K562 (cell line): ENCODE measurements around the gene ADGRE1. TPM values are rescaled to one million over a fixed set of nuclear protein-coding genes. Genes with fewer than 3 reads are reported as not detected.

Experiments
- ATAC-seq: fragments of 200-7000 bp; cut with Tn5 transposase; 3 replicates; pipeline ENCODE4 v1.9.1; 2020; ENCODE audit warnings: moderate library complexity
- BruUV-seq: library from RNA; stranded (reverse); fragments of 400-500 nt; replicated peaks from 2 replicates; lab custom pipeline; 2021; lab: Mats Ljungman, UMichigan
- CTCF ChIA-PET: fragments of 300-600 bp; formaldehyde crosslinking; extraction: SDS; loops from one replicate; lab custom pipeline; 2021; ENCODE audit warnings: low intra/inter-chr PET ratio; lab: Yijun Ruan, JAX
- POLR2A ChIA-PET: fragments of 300-600, 350-650 bp; sonication (Branson Sonifier 250); formaldehyde crosslinking; extraction: SDS; loops from one replicate; lab custom pipeline; 2021; ENCODE audit warnings: antibody characterized with exemption, inconsistent platforms; lab: Yijun Ruan, JAX
- DNase-seq, 4 experiments: peaks; one replicate each; pipeline versions ENCODE4 v3.0.0 to v3.0.0-alpha.2; 2011 to 2018; ENCODE audit warnings: low spot score in 3 of 4, mixed read lengths in 3 of 4; ENCODE audit errors: extremely low read depth in 1 of 4
- FAIRE-seq: peaks from 2 replicates; lab custom pipeline; 2011; peaks lifted over from hg19 to GRCh38; lab: Jason Lieb, UNC
- H2AFZ ChIP-seq: 2 replicates; pipeline ENCODE4 v1.6.0; 2011; ENCODE audit warnings: low read depth, low read length, control low read depth, inconsistent platforms
- H3K27ac ChIP-seq: fragments of 200-600 bp; 3 replicates; pipeline ENCODE4 v1.8.0; 2011; ENCODE audit warnings: low read depth, mild to moderate bottlenecking, control low read depth, inconsistent platforms, low read length, moderate library complexity, mixed read lengths; ENCODE audit errors: extremely low read depth
- H3K27me3 ChIP-seq, 2 experiments: fragments of 300-600 bp in 1 of 2; 2 replicates in 1 of 2; 3 replicates in 1 of 2; pipeline versions ENCODE4 v1.6.0 to v1.8.0; 2011; ENCODE audit warnings: inconsistent platforms in 2 of 2, low read length in 2 of 2, mild to moderate bottlenecking in 1 of 2, mixed read lengths in 1 of 2, moderate library complexity in 1 of 2; ENCODE audit not compliant: control insufficient read depth in 2 of 2, insufficient read depth in 2 of 2
- H3K36me3 ChIP-seq: fragments of 300-600 bp; 3 replicates; pipeline ENCODE4 v1.8.0; 2011; ENCODE audit warnings: mild to moderate bottlenecking, low read length, inconsistent platforms; ENCODE audit not compliant: control insufficient read depth, insufficient read depth
- H3K4me1 ChIP-seq, 2 experiments: fragments of 200-600 bp in 1 of 2; replicated peaks in 1 of 2; 2 replicates in 1 of 2; 3 replicates in 1 of 2; pipeline versions ENCODE4 v1.5.1 to v1.8.0; 2011; ENCODE audit warnings: inconsistent platforms in 2 of 2, low read length in 2 of 2, mild to moderate bottlenecking in 1 of 2, mixed read lengths in 1 of 2, moderate library complexity in 1 of 2; ENCODE audit not compliant: control insufficient read depth in 2 of 2, insufficient read depth in 2 of 2
- H3K4me2 ChIP-seq: 2 replicates; pipeline ENCODE4 v1.6.1; 2011; ENCODE audit warnings: low read length, control low read depth, inconsistent platforms, mixed read lengths; ENCODE audit not compliant: insufficient read depth
- H3K4me3 ChIP-seq: fragments of 200-600 bp; sonication (generic), shearing (Covaris generic); 2 replicates; pipeline ENCODE4 v1.5.1; 2016; ENCODE audit warnings: control low read depth, inconsistent platforms
- H3K79me2 ChIP-seq: fragments of 200-600 bp; 3 replicates; pipeline ENCODE4 v1.8.0; 2011; ENCODE audit warnings: low read length, inconsistent platforms; ENCODE audit not compliant: control insufficient read depth, insufficient read depth
- H3K9ac ChIP-seq, 2 experiments: 2 replicates each; pipeline versions ENCODE4 v1.6.0 to v1.6.1; 2011; ENCODE audit warnings: low read depth in 2 of 2, low read length in 2 of 2, control low read depth in 1 of 2, inconsistent platforms in 1 of 2, mild to moderate bottlenecking in 1 of 2, mixed read lengths in 1 of 2; ENCODE audit not compliant: insufficient read depth in 1 of 2
- H3K9me1 ChIP-seq: one replicate; pipeline ENCODE4 v1.6.0; 2011; ENCODE audit warnings: inconsistent platforms, mild to moderate bottlenecking, low read length, moderate library complexity; ENCODE audit not compliant: control insufficient read depth, insufficient read depth
- H3K9me3 ChIP-seq: replicated peaks from 2 replicates; pipeline ENCODE4 v1.5.1; 2011; ENCODE audit warnings: low read depth, low read length, inconsistent platforms; ENCODE audit not compliant: control insufficient read depth, insufficient read depth
- H4K20me1 ChIP-seq: replicated peaks from 2 replicates; pipeline ENCODE4 v1.6.1; 2011; ENCODE audit warnings: low read length, inconsistent platforms, mixed read lengths; ENCODE audit not compliant: control insufficient read depth, insufficient read depth
- CBX3 ChIP-seq, 2 experiments: IDR thresholded peaks; 1 replicate in 1 of 2; 2 replicates in 1 of 2; pipeline ENCODE4 v1.6.1; 2012; ENCODE audit warnings: inconsistent platforms in 2 of 2, low read length in 2 of 2, borderline replicate concordance in 1 of 2, control low read depth in 1 of 2
- KDM1A ChIP-seq, 2 experiments: fragments of 450-650 bp; IDR thresholded peaks; 2 replicates each; pipeline ENCODE4 v1.6.1; 2016; ENCODE audit warnings: mild to moderate bottlenecking in 2 of 2
- PHB2 ChIP-seq: fragments of 450-650 bp; IDR thresholded peaks from 2 replicates; pipeline ENCODE4 v1.6.1; 2017; ENCODE audit warnings: low read depth
- RHOXF2B ChIP-seq: fragments of 250-450 bp; sonication (Bioruptor Pico); conservative IDR thresholded peaks from 2 replicates; pipeline ENCODE4 v1.5.1; 2021
- TAL1 ChIP-seq: fragments of 450-650 bp; IDR thresholded peaks from 2 replicates; pipeline ENCODE4 v1.6.1; 2016; ENCODE audit warnings: mild to moderate bottlenecking
- ZNF134 ChIP-seq: fragments of 250-450 bp; sonication (Bioruptor Pico); conservative IDR thresholded peaks from 2 replicates; pipeline ENCODE4 v1.4.0; 2020
- ZNF707 ChIP-seq: fragments of 250-450 bp; sonication (Bioruptor Pico); conservative IDR thresholded peaks from 2 replicates; pipeline ENCODE4 v1.8.0; 2022; ENCODE audit warnings: inconsistent platforms, mild to moderate bottlenecking, moderate library complexity
- WGBS: fragments of 100-300 bp; shearing (Covaris generic); methylation state at CpG from one replicate; pipeline ENCODE4 v1.1.6; 2016; ENCODE audit warnings: low coverage, mixed read lengths; ENCODE audit not compliant: insufficient coverage; ENCODE audit errors: missing lambda C conversion rate; 5-methylcytosine and 5-hydroxymethylcytosine counted together
- in situ Hi-C: fragments of 300-500 bp; cut with MboI; formaldehyde crosslinking; loops from 4 replicates; pipeline ENCODE4 v1.15.0; 2018; ENCODE audit warnings: inconsistent platforms, mixed read lengths
- intact Hi-C: fragments of 100-400 bp; cut with micrococcal nuclease; formaldehyde crosslinking; loops from 2 replicates; pipeline ENCODE4 v1.14.2; 2022
- polyA plus RNA-seq, 8 experiments: library from polyadenylated mRNA; depleted of rRNA in 4 of 8; stranded (reverse) in 5 of 8; unstranded in 3 of 8; fragments of >200 nt; fragmentation: Nextera tagmentation in 2 of 8; fragmentation: Illumina TruSeq in 1 of 8; extraction: Ambion mirVana in 2 of 8; extraction: Trizol in 1 of 8; gene quantifications; 2 replicates each; pipeline versions ENCODE4 v1.2.1 to v1.2.3, GENCODE V29; 2011 to 2014; ENCODE audit warnings: inconsistent platforms in 1 of 8, missing spikeins in 1 of 8
- total RNA-seq, 7 experiments: library from RNA; depleted of rRNA in 6 of 7; stranded (reverse); fragments of >200 nt in 6 of 7; fragmentation: Illumina TruSeq in 2 of 7; extraction: Trizol in 2 of 7; gene quantifications; 2 replicates each; pipeline versions ENCODE4 v1.2.1 to v1.2.3, GENCODE V29; 2011 to 2021; ENCODE audit warnings: low replicate concordance in 1 of 7

Gene ADGRE1
- total and polyA plus RNA-seq, 9 of the 15 experiments (the other 6 are each of a cell fraction or from before 2014, with no cell fraction given): 0.09 to 0.49 (median 0.25) TPM; not detected in 1

GRCh38 chr19:6911523-6911922 is 24.1 kb downstream of the ADGRE1 start:
- 18% methylated on average over 3 of the region's 3 CpGs for WGBS
- Histone ChIP-seq H3K4me3 (no peak overlapping the region), H3K9ac (no peak overlapping the region), H3K9me1 (no peaks in the 10 kb centered on the region), H2AFZ (no peak overlapping the region), H3K36me3 (no peaks in the 10 kb centered on the region), H4K20me1 (no peaks in the 10 kb centered on the region), H3K4me1 (no peaks in the 10 kb centered on the region), H3K27ac (no peak overlapping the region), H3K79me2 (no peaks in the 10 kb centered on the region), H3K4me2 (no peak overlapping the region), H3K9me3 (peaks cover 9% of the 10 kb centered on the region), H3K27me3 (no peaks in the 10 kb centered on the region)
- BruUV-seq: no TSS peak
- in situ Hi-C loops (no loop called here), intact Hi-C loops (no loop called here)
- DNase-seq (no peak), FAIRE-seq (no peak), ATAC-seq (no peak)
- CTCF ChIA-PET: no interaction called here
- POLR2A ChIA-PET: no interaction called here
- TF ChIP-seq PHB2 (no peak), TAL1 (no peak), KDM1A (IDR thresholded peaks at IDR 0.05) (peak in 1 of 2 experiments; percentile 75; a peak in 2 of 4 replicates), ZNF134 (CRISPR knock-in tag) (no peak)

- in situ Hi-C loops (no loop called here), intact Hi-C loops (no loop called here)
- no peak for FAIRE-seq
- no peak for ATAC-seq
- Histone ChIP-seq H3K9me1 (no peaks in the 10 kb centered on the region), H3K36me3 (no peaks in the 10 kb centered on the region), H3K27ac (no peak overlapping the region), H3K9ac (no peak overlapping the region), H3K9me3 (peaks cover 6% of the 10 kb centered on the region; the same call in 1 of the 2 replicates), H2AFZ (no peak overlapping the region), H3K79me2 (no peaks in the 10 kb centered on the region), H3K27me3 (no peaks in the 10 kb centered on the region), H3K4me1 (no peaks in the 10 kb centered on the region; a peak in 1 of 5 replicates), H3K4me3 (no peak overlapping the region), H4K20me1 (no peaks in the 10 kb centered on the region), H3K4me2 (no peak overlapping the region)
- BruUV-seq: no TSS peak
- TF ChIP-seq CBX3 (IDR thresholded peaks at IDR 0.05; ENCODE audit: borderline replicate concordance in 1 of 2, low read length in 2 of 2): 0 out of 3 replicates have a peak, but pooled peaks of 1 of the 2 experiments have one; percentile 31
- peak; percentile 96 for TF ChIP-seq ZNF707 (CRISPR knock-in tag)
- TF ChIP-seq RHOXF2B (CRISPR knock-in tag): no peak
- CTCF ChIA-PET: no interaction called here
- POLR2A ChIA-PET: interaction anchor here (0.7 kb wide), 1 partner anchor 216 kb away, joined by 3 read pairs; no protein-coding TSS in a partner anchor
- no peak for DNase-seq
- WGBS: 0% methylated on average over 2 of the region's 2 CpGs
These were observed 26.9 kb downstream of the ADGRE1 start for GRCh38 chr19:6914321-6914720.
